Fibroblast of lung (primary cell): ENCODE results near the gene PHLDA2. TPM values are rescaled to one million over a fixed set of nuclear protein-coding genes. Genes with fewer than 3 reads are reported as not detected.

Experiments used
- DNase-seq, 2 donors: peaks; one replicate each; pipeline versions ENCODE4 v3.0.0 to v3.0.0-alpha.2; 2010; ENCODE audit warnings: low read depth in 2 of 2
- H2AFZ ChIP-seq: 2 replicates; pipeline ENCODE4 v1.5.1; 2012; ENCODE audit warnings: low read length, control low read depth, inconsistent platforms
- H3K27ac ChIP-seq: 2 replicates; pipeline ENCODE4 v1.5.1; 2011; ENCODE audit warnings: low read length, control low read depth; ENCODE audit not compliant: insufficient read depth
- H3K27me3 ChIP-seq: 2 replicates; pipeline ENCODE4 v1.5.1; 2011; ENCODE audit warnings: mild to moderate bottlenecking, low read length; ENCODE audit not compliant: control insufficient read depth, insufficient read depth
- H3K36me3 ChIP-seq: 2 replicates; pipeline ENCODE4 v1.5.1; 2011; ENCODE audit warnings: low read length; ENCODE audit not compliant: control insufficient read depth, insufficient read depth
- H3K4me1 ChIP-seq: 2 replicates; pipeline ENCODE4 v1.5.1; 2011; ENCODE audit warnings: low read length; ENCODE audit not compliant: control insufficient read depth, insufficient read depth; ENCODE audit errors: extremely low read depth
- H3K4me2 ChIP-seq: 2 replicates; pipeline ENCODE4 v1.5.1; 2011; ENCODE audit warnings: low read length, control low read depth; ENCODE audit not compliant: insufficient read depth; ENCODE audit errors: extremely low read depth
- H3K4me3 ChIP-seq, 4 experiments: fragments of 200-600 bp in 1 of 4; sonication (generic) in 1 of 4; replicated peaks in 1 of 4; 2 replicates each; pipeline ENCODE4 v1.5.1; 2011 to 2016; ENCODE audit warnings: low read length in 4 of 4, low read depth in 3 of 4, mild to moderate bottlenecking in 3 of 4, control low read depth in 2 of 4, inconsistent platforms in 1 of 4, mixed read lengths in 1 of 4; ENCODE audit not compliant: insufficient read depth in 1 of 4; ENCODE audit errors: control extremely low read depth in 1 of 4
- H3K79me2 ChIP-seq: 2 replicates; pipeline ENCODE4 v1.5.1; 2012; ENCODE audit warnings: mild to moderate bottlenecking, low read length, inconsistent platforms; ENCODE audit not compliant: control insufficient read depth, insufficient read depth
- H3K9ac ChIP-seq: 2 replicates; pipeline ENCODE4 v1.5.1; 2011; ENCODE audit warnings: mild to moderate bottlenecking, low read length, control low read depth; ENCODE audit not compliant: insufficient read depth
- H3K9me3 ChIP-seq: 2 replicates; pipeline ENCODE4 v1.5.1; 2012; ENCODE audit warnings: low read depth, low read length; ENCODE audit not compliant: control insufficient read depth, insufficient read depth
- H4K20me1 ChIP-seq: 2 replicates; pipeline ENCODE4 v1.5.1; 2011; ENCODE audit warnings: low read length; ENCODE audit not compliant: control insufficient read depth, insufficient read depth; ENCODE audit errors: extremely low read depth
- CTCF ChIP-seq, 2 donors: IDR thresholded peaks in 1 of 2; conservative IDR thresholded peaks in 1 of 2; 1 replicate in 1 of 2; 2 replicates in 1 of 2; pipeline ENCODE4 v1.5.1; 2011 to 2012; ENCODE audit warnings: low read length in 2 of 2, control low read depth in 1 of 2, inconsistent platforms in 1 of 2, low read depth in 1 of 2, mild to moderate bottlenecking in 1 of 2
- EZH2 ChIP-seq: IDR thresholded peaks from 2 replicates; pipeline ENCODE4 v1.5.1; 2012; ENCODE audit warnings: low read length, control low read depth, mild to moderate bottlenecking; ENCODE audit errors: missing control alignments
- polyA plus RNA-seq, 2 donors: library from polyadenylated mRNA; depleted of rRNA in 1 of 2; stranded (reverse) in 1 of 2; unstranded in 1 of 2; fragments of >200 nt; gene quantifications; 2 replicates each; pipeline ENCODE4 v1.2.1, GENCODE V29; 2011 to 2012; ENCODE audit warnings: missing spikeins in 1 of 2
- total RNA-seq: library from RNA; depleted of rRNA; stranded (reverse); fragments of >200 nt; gene quantifications from 2 replicates; pipeline ENCODE4 v1.2.1, GENCODE V29; 2014

PHLDA2 gene
- total and polyA plus RNA-seq, 2 donors (not counting 1 experiment from before 2014, with no cell fraction given), result 6.8 to 16.2 TPM

GRCh38 chr11:2878782-2879181, 50.4 kb downstream of the PHLDA2 start:
- TF ChIP-seq CTCF (conservative IDR thresholded peaks at IDR 0.05 in 1 of 2, IDR thresholded peaks at IDR 0.05 in 1 of 2; ENCODE audit: low read depth in 1 of 2, low read length in 2 of 2) (no peak), EZH2 (no peak)
- no peak for DNase-seq
- H3K4me1 ChIP-seq, result no peaks in the 10 kb centered on the region
- no peaks in the 10 kb centered on the region for H3K36me3 ChIP-seq
- no peak overlapping the region for H3K9ac ChIP-seq
- no peaks in the 10 kb centered on the region for H4K20me1 ChIP-seq
- H2AFZ ChIP-seq, result no peak overlapping the region
- H3K27me3 ChIP-seq, result peaks cover 2% of the 10 kb centered on the region
- no peak overlapping the region for H3K4me2 ChIP-seq
- H3K79me2 ChIP-seq, result no peaks in the 10 kb centered on the region
- no peak overlapping the region for H3K4me3 ChIP-seq
- H3K9me3 ChIP-seq, result no peaks in the 10 kb centered on the region
- no peak overlapping the region for H3K27ac ChIP-seq

Other genes starting within 250 kb of the PHLDA2 start
- 1.3 and 1.8 TPM in 2 replicates for gene KCNQ1OT1, start 229.4 kb downstream of the PHLDA2 start, total RNA-seq
- gene KCNQ1OT1, start 229.4 kb downstream of the PHLDA2 start, polyA plus RNA-seq, result 0.05 and 0.11 TPM in 2 replicates
- gene CDKN1C, start 43.6 kb downstream of the PHLDA2 start, total RNA-seq, result 31.1 and 31.5 TPM in 2 replicates
- gene CDKN1C, start 43.6 kb downstream of the PHLDA2 start, polyA plus RNA-seq, result 5.2 and 8.6 TPM in 2 replicates
- 104 and 113 TPM in 2 replicates for gene NAP1L4, start 62.9 kb upstream of the PHLDA2 start, total RNA-seq
- 79.5 and 95.9 TPM in 2 replicates for gene NAP1L4, start 62.9 kb upstream of the PHLDA2 start, polyA plus RNA-seq
- gene CARS1, start 128.0 kb upstream of the PHLDA2 start, total RNA-seq, result 102 and 149 TPM in 2 replicates
- 64.5 and 67.5 TPM in 2 replicates for gene CARS1, start 128.0 kb upstream of the PHLDA2 start, polyA plus RNA-seq
- 33.9 and 49.0 TPM in 2 replicates for gene OSBPL5, start 235.9 kb upstream of the PHLDA2 start, total RNA-seq
- 10.1 and 12.4 TPM in 2 replicates for gene OSBPL5, start 235.9 kb upstream of the PHLDA2 start, polyA plus RNA-seq